HepG2 (cell line): ENCODE measurements around the gene CEP128.

Experiments
- AGO1 ChIP-seq: fragments of 200-400 bp; formaldehyde crosslinking; IDR thresholded peaks from 2 replicates; pipeline ENCODE4 v1.6.1; 2017; ENCODE audit warnings: mild to moderate bottlenecking, low read depth, low read length, moderate library complexity; ENCODE audit not compliant: poor library complexity, severe bottlenecking
- SP2 ChIP-seq: sonication (generic); formaldehyde crosslinking; IDR thresholded peaks from 2 replicates; pipeline ENCODE4 v1.5.1; 2020; ENCODE audit warnings: mild to moderate bottlenecking, missing genetic modification reagents

- TF ChIP-seq SP2 (CRISPR knock-in tag) (no peak), AGO1 (no peak)
These were observed 422.5 kb downstream of the CEP128 start for GRCh38 chr14:80519002-80519401.
